HepG2 (cell line): Measurements from ENCODE around the gene ZNF554. TPM values are rescaled to one million over a fixed set of nuclear protein-coding genes. Genes with fewer than 3 reads are reported as not detected.

Experiments
- ATAC-seq: fragments of 200-7000 bp; cut with Tn5 transposase; 3 replicates; pipeline ENCODE4 v1.9.1; 2020; ENCODE audit warnings: mild to moderate bottlenecking, moderate library complexity
- BruUV-seq: library from RNA; stranded (reverse); fragments of 400-500 nt; replicated peaks from 2 replicates; lab custom pipeline; 2021; lab: Mats Ljungman, UMichigan
- CTCF ChIA-PET: fragments of 300-600 bp; formaldehyde crosslinking; extraction: SDS; loops from one replicate; lab custom pipeline; 2021; ENCODE audit warnings: low total read pairs, inconsistent platforms, low intra/inter-chr PET ratio; lab: Yijun Ruan, JAX
- POLR2A ChIA-PET: fragments of 350-600 bp; sonication (Branson Sonifier 250); formaldehyde crosslinking; loops from one replicate; lab custom pipeline; 2020; ENCODE audit warnings: antibody characterized with exemption, inconsistent platforms; lab: Yijun Ruan, JAX
- DNase-seq: peaks from one replicate; pipeline ENCODE4 v3.0.0-alpha.2; 2015; ENCODE audit warnings: low spot score
- FAIRE-seq: peaks from 3 replicates; lab custom pipeline; 2011; peaks lifted over from hg19 to GRCh38; lab: Jason Lieb, UNC
- H2AFZ ChIP-seq: one replicate; pipeline ENCODE4 v1.6.1; 2011; ENCODE audit warnings: low read length, inconsistent platforms
- H3K27ac ChIP-seq: fragments of 300-600 bp; 3 replicates; pipeline ENCODE4 v1.8.0; 2011; ENCODE audit warnings: mixed run types, mild to moderate bottlenecking, mixed read lengths, low read length, inconsistent platforms; ENCODE audit not compliant: insufficient read depth; ENCODE audit errors: extremely low read length
- H3K27me3 ChIP-seq, 2 experiments: fragments of 200-600 bp in 1 of 2; 2 replicates in 1 of 2; 3 replicates in 1 of 2; pipeline versions ENCODE4 v1.6.0 to v1.8.0; 2011; ENCODE audit warnings: low read length in 2 of 2, mild to moderate bottlenecking in 2 of 2, moderate library complexity in 2 of 2, inconsistent platforms in 1 of 2; ENCODE audit not compliant: insufficient read depth in 2 of 2, control insufficient read depth in 1 of 2
- H3K36me3 ChIP-seq, 2 experiments: fragments of 200-600 bp in 1 of 2; replicated peaks in 1 of 2; 2 replicates in 1 of 2; 3 replicates in 1 of 2; pipeline versions ENCODE4 v1.5.1 to v1.8.0; 2011; ENCODE audit warnings: low read length in 2 of 2, inconsistent platforms in 1 of 2; ENCODE audit not compliant: insufficient read depth in 2 of 2, control insufficient read depth in 1 of 2
- H3K4me1 ChIP-seq: 2 replicates; pipeline ENCODE4 v1.5.1; 2012; ENCODE audit warnings: low read length, inconsistent platforms; ENCODE audit not compliant: insufficient read depth
- H3K4me2 ChIP-seq: 2 replicates; pipeline ENCODE4 v1.6.0; 2011; ENCODE audit warnings: low read depth, low read length, inconsistent platforms
- H3K4me3 ChIP-seq, 3 experiments: fragments of 200-600 bp in 1 of 3; sonication (generic), shearing (Covaris generic) in 1 of 3; replicated peaks in 1 of 3; 2 replicates each; pipeline ENCODE4 v1.5.1; 2011 to 2016; ENCODE audit warnings: low read length in 3 of 3, inconsistent platforms in 2 of 3, low read depth in 2 of 3, mild to moderate bottlenecking in 2 of 3, control low read depth in 1 of 3, mixed read lengths in 1 of 3; ENCODE audit not compliant: insufficient read depth in 1 of 3
- H3K79me2 ChIP-seq: one replicate; pipeline ENCODE4 v1.6.1; 2011; ENCODE audit warnings: low read length, inconsistent platforms; ENCODE audit not compliant: insufficient read depth
- H3K9ac ChIP-seq: 2 replicates; pipeline ENCODE4 v1.6.0; 2011; ENCODE audit warnings: mild to moderate bottlenecking, low read depth, low read length, inconsistent platforms; ENCODE audit not compliant: insufficient read depth
- H3K9me3 ChIP-seq: 2 replicates; pipeline ENCODE4 v1.5.1; 2012; ENCODE audit warnings: mild to moderate bottlenecking, low read length
- H4K20me1 ChIP-seq: 2 replicates; pipeline ENCODE4 v1.6.0; 2011; ENCODE audit warnings: inconsistent platforms, mild to moderate bottlenecking, low read length, moderate library complexity; ENCODE audit not compliant: insufficient read depth
- BORCS8-MEF2B ChIP-seq: sonication (generic); formaldehyde crosslinking; IDR thresholded peaks from 2 replicates; pipeline ENCODE4 v1.8.0; 2022; ENCODE audit warnings: mild to moderate bottlenecking, missing genetic modification reagents
- CENPBD1 ChIP-seq: sonication (generic); formaldehyde crosslinking; IDR thresholded peaks from 2 replicates; pipeline ENCODE4 v1.8.0; 2022; ENCODE audit warnings: missing genetic modification reagents, low read depth, mild to moderate bottlenecking, borderline replicate concordance
- ELF3 ChIP-seq: IDR thresholded peaks from 2 replicates; pipeline ENCODE4 v1.6.1; 2016; ENCODE audit warnings: missing genetic modification reagents, missing compliant biosample characterization
- HNRNPLL ChIP-seq: fragments of 200-400 bp; formaldehyde crosslinking; IDR thresholded peaks from 2 replicates; pipeline ENCODE4 v1.6.1; 2017; ENCODE audit warnings: mild to moderate bottlenecking, low read depth, low read length; ENCODE audit not compliant: poor library complexity, severe bottlenecking
- KDM3A ChIP-seq: IDR thresholded peaks from 2 replicates; pipeline ENCODE4 v1.6.1; 2018; ENCODE audit warnings: low read depth, missing compliant biosample characterization
- KDM5B ChIP-seq: sonication (generic); formaldehyde crosslinking; IDR thresholded peaks from 2 replicates; pipeline ENCODE4 v1.4.0; 2020; ENCODE audit warnings: missing genetic modification reagents, mild to moderate bottlenecking, borderline replicate concordance
- RBAK ChIP-seq: sonication (generic); formaldehyde crosslinking; IDR thresholded peaks from 2 replicates; pipeline ENCODE4 v1.5.1; 2020; ENCODE audit warnings: mild to moderate bottlenecking, missing genetic modification reagents
- RXRA ChIP-seq: sonication (generic); formaldehyde crosslinking; IDR thresholded peaks from 2 replicates; pipeline ENCODE4 v1.5.1; 2020; ENCODE audit warnings: missing genetic modification reagents
- SMYD3 ChIP-seq: sonication (generic); formaldehyde crosslinking; IDR thresholded peaks from 2 replicates; pipeline ENCODE4 v1.8.1; 2023; ENCODE audit warnings: mild to moderate bottlenecking, missing genetic modification reagents
- ZNF24 ChIP-seq: fragments of 450-650 bp; IDR thresholded peaks from 2 replicates; pipeline ENCODE4 v1.6.1; 2017; ENCODE audit warnings: antibody characterized with exemption, mild to moderate bottlenecking
- ZNF572 ChIP-seq: sonication (generic); formaldehyde crosslinking; IDR thresholded peaks from 2 replicates; pipeline ENCODE4 v1.5.1; 2020; ENCODE audit warnings: mild to moderate bottlenecking, missing genetic modification reagents
- ZNF713 ChIP-seq: sonication (generic); formaldehyde crosslinking; IDR thresholded peaks from 2 replicates; pipeline ENCODE4 v1.4.0; 2020; ENCODE audit warnings: mild to moderate bottlenecking, missing genetic modification reagents
- ZNF75D ChIP-seq: sonication (generic); formaldehyde crosslinking; IDR thresholded peaks from 2 replicates; pipeline ENCODE4 v1.8.1; 2023; ENCODE audit warnings: missing genetic modification reagents, mild to moderate bottlenecking, borderline replicate concordance
- WGBS: methylation state at CpG from one replicate; pipeline ENCODE4 v1.1.6; 2017; ENCODE audit warnings: low lambda C conversion rate; 5-methylcytosine and 5-hydroxymethylcytosine counted together
- in situ Hi-C: cut with HindIII; loops from 2 replicates; pipeline ENCODE4 v1.10.0; 2017; ENCODE audit warnings: low pct_unique_long_range_greater_than_20kb; ENCODE audit not compliant: extremely low pct_ligation_motif_present
- intact Hi-C: fragments of 100-400 bp; cut with micrococcal nuclease; formaldehyde crosslinking; loops from one replicate; pipeline ENCODE4 v1.10.0; 2022; ENCODE audit not compliant: unreplicated experiment
- polyA plus RNA-seq, 8 experiments: library from polyadenylated mRNA; depleted of rRNA in 3 of 8; stranded (reverse) in 7 of 8; unstranded in 1 of 8; fragments of >200 nt; fragmentation: Illumina TruSeq in 4 of 8; extraction: Trizol in 4 of 8; gene quantifications; 2 replicates each; pipeline versions ENCODE4 v1.2.1 to v1.2.3, GENCODE V29; 2011 to 2016; ENCODE audit warnings: low read depth in 4 of 8, missing spikeins in 1 of 8, mixed read lengths in 1 of 8; ENCODE audit not compliant: insufficient read depth in 1 of 8
- total RNA-seq, 5 experiments: library from RNA; depleted of rRNA; stranded (reverse); fragments of >200 nt; fragmentation: Illumina TruSeq; extraction: Trizol; gene quantifications; 2 replicates each; pipeline ENCODE4 v1.2.3, GENCODE V29; 2016; ENCODE audit warnings: low read depth in 1 of 5
- TF ChIP-seq, protein P1 (sequence below): sonication (generic); formaldehyde crosslinking; IDR thresholded peaks from 2 replicates; pipeline ENCODE4 v1.5.1; 2020; ENCODE audit warnings: mild to moderate bottlenecking, missing genetic modification reagents, borderline replicate concordance
- TF ChIP-seq, protein P2 (sequence below): sonication (generic); formaldehyde crosslinking; IDR thresholded peaks from 2 replicates; pipeline ENCODE4 v1.4.0; 2020; ENCODE audit warnings: mild to moderate bottlenecking, low read depth, missing genetic modification reagents

ZNF554 gene
- total and polyA plus RNA-seq, 2 of the 13 experiments (the other 11 are each of a cell fraction or from before 2014, with no cell fraction given) = 2.2 to 2.7 TPM

- FAIRE-seq = no peak
Observed at GRCh38 chr19:2852598-2852997, 32.9 kb downstream of the ZNF554 start.

More at GRCh38 chr19:2852598-2852997, 32.9 kb downstream of the ZNF554 start:
- no peak for DNase-seq
- peaks cover 18% of the 10 kb centered on the region for H3K4me1 ChIP-seq
- no peak overlapping the region for H3K4me2 ChIP-seq
- no peak overlapping the region for H3K9ac ChIP-seq
- in situ Hi-C loops = no loop called here
- peaks cover 9 to 36% of the 10 kb centered on the region in 2 experiments; a peak in 4 of 5 replicates for H3K36me3 ChIP-seq
- peaks cover 2% of the 10 kb centered on the region; the same call in 1 of the 2 replicates for H4K20me1 ChIP-seq
- CTCF ChIA-PET = no interaction called here
- WGBS = 98% methylated on average over 10 of the region's 10 CpGs
- H3K27me3 ChIP-seq = no peaks in the 10 kb centered on the region
- intact Hi-C loops = no loop called here
- no TSS peak for BruUV-seq
- peaks cover 10% of the 10 kb centered on the region for H3K79me2 ChIP-seq
- POLR2A ChIA-PET = no interaction called here
- no peaks in the 10 kb centered on the region for H3K9me3 ChIP-seq
- no peak overlapping the region for H3K4me3 ChIP-seq
- ATAC-seq = no peak
- H2AFZ ChIP-seq = no peak overlapping the region
- no peak overlapping the region for H3K27ac ChIP-seq
- no peak for TF ChIP-seq ELF3
- TF ChIP-seq SMYD3 = no peak
- no peak for TF ChIP-seq ZNF713 (CRISPR knock-in tag)
- no peak for TF ChIP-seq BORCS8-MEF2B (CRISPR knock-in tag)
- TF ChIP-seq, protein P1, sequence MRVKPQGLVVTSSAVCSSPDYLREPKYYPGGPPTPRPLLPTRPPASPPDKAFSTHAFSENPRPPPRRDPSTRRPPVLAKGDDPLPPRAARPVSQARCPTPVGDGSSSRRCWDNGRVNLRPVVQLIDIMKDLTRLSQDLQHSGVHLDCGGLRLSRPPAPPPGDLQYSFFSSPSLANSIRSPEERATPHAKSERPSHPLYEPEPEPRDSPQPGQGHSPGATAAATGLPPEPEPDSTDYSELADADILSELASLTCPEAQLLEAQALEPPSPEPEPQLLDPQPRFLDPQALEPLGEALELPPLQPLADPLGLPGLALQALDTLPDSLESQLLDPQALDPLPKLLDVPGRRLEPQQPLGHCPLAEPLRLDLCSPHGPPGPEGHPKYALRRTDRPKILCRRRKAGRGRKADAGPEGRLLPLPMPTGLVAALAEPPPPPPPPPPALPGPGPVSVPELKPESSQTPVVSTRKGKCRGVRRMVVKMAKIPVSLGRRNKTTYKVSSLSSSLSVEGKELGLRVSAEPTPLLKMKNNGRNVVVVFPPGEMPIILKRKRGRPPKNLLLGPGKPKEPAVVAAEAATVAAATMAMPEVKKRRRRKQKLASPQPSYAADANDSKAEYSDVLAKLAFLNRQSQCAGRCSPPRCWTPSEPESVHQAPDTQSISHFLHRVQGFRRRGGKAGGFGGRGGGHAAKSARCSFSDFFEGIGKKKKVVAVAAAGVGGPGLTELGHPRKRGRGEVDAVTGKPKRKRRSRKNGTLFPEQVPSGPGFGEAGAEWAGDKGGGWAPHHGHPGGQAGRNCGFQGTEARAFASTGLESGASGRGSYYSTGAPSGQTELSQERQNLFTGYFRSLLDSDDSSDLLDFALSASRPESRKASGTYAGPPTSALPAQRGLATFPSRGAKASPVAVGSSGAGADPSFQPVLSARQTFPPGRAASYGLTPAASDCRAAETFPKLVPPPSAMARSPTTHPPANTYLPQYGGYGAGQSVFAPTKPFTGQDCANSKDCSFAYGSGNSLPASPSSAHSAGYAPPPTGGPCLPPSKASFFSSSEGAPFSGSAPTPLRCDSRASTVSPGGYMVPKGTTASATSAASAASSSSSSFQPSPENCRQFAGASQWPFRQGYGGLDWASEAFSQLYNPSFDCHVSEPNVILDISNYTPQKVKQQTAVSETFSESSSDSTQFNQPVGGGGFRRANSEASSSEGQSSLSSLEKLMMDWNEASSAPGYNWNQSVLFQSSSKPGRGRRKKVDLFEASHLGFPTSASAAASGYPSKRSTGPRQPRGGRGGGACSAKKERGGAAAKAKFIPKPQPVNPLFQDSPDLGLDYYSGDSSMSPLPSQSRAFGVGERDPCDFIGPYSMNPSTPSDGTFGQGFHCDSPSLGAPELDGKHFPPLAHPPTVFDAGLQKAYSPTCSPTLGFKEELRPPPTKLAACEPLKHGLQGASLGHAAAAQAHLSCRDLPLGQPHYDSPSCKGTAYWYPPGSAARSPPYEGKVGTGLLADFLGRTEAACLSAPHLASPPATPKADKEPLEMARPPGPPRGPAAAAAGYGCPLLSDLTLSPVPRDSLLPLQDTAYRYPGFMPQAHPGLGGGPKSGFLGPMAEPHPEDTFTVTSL = no peak
- no peak for TF ChIP-seq HNRNPLL
- TF ChIP-seq ZNF24 = no peak
- TF ChIP-seq CENPBD1 = no peak
- no peak for TF ChIP-seq RBAK (CRISPR knock-in tag)
- no peak for TF ChIP-seq KDM3A
- no peak for TF ChIP-seq KDM5B (CRISPR knock-in tag)
- TF ChIP-seq ZNF572 = no peak
- TF ChIP-seq, protein P2, sequence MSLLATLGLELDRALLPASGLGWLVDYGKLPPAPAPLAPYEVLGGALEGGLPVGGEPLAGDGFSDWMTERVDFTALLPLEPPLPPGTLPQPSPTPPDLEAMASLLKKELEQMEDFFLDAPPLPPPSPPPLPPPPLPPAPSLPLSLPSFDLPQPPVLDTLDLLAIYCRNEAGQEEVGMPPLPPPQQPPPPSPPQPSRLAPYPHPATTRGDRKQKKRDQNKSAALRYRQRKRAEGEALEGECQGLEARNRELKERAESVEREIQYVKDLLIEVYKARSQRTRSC (CRISPR knock-in tag) = no peak
- no peak for TF ChIP-seq RXRA (CRISPR knock-in tag)
- no peak for TF ChIP-seq ZNF75D (CRISPR knock-in tag)
